Endothelial cell of umbilical vein (primary cell): ENCODE results near the gene LRRC32.

ENCODE experiments used
- CTCF ChIP-seq, 2 donors: IDR thresholded peaks; 1 replicate in 1 of 2; 2 replicates in 1 of 2; pipeline ENCODE4 v1.5.1; 2011; ENCODE audit warnings: low read length in 2 of 2, mild to moderate bottlenecking in 2 of 2, moderate library complexity in 2 of 2, control low read depth in 1 of 2, inconsistent platforms in 1 of 2, low read depth in 1 of 2; ENCODE audit not compliant: insufficient read depth in 1 of 2; ENCODE audit errors: extremely low read depth in 1 of 2
- POLR2A ChIP-seq: IDR thresholded peaks from 2 replicates; pipeline ENCODE4 v1.6.1; 2012; ENCODE audit warnings: low read depth, mild to moderate bottlenecking, control low read depth, low read length

DNA sequence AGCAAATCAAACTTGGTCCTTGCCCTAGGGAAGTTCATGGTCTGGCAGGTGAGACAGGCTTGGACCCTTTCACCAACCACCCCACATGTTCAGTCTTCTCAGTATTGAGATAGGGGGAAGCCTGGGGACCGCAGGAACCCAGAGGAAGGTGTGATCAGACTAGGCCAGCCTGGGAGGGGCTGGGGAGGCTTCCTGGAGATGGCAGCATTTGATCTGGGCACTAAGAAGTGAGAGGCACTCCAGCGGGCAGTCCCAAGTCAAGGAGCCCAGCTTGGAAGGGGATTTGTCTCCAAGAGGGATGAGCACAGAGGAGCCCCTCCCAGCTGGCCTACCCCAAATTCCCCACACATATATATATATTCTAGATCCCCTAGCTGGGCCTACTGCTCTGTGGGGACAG, 5.4 kb downstream of the LRRC32 start:
- TF ChIP-seq POLR2A (no peak), CTCF (IDR thresholded peaks at IDR 0.05; ENCODE audit: extremely low read depth in 1 of 2, insufficient read depth in 1 of 2, low read depth in 1 of 2, low read length in 2 of 2) (no peak)
